NCI-H226 (cell line): ENCODE results near the gene NLGN1.

Source experiments
- DNase-seq: peaks from one replicate; pipeline ENCODE4 v3.0.0-alpha.2; 2015

NLGN1 gene

DNA sequence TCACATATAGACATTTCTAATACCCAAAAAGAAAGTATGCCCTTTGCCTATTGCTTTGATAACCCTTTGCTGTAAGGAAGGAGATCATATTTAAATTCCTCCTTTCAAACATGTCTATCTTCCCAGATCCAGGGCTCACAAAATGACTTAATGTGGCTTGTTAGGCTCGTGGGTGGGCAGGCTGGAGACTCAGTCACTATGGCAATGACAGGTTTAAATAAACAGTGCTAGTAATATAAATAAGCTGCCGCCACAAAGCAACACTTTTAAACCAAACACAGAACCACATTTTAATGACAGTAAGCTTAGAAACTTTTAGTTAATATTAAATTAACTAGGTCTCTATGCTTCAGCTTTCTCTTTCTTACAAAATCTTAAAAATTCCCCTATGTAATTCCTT is 845.6 kb downstream of the NLGN1 start:
- no peak for DNase-seq

DNA sequence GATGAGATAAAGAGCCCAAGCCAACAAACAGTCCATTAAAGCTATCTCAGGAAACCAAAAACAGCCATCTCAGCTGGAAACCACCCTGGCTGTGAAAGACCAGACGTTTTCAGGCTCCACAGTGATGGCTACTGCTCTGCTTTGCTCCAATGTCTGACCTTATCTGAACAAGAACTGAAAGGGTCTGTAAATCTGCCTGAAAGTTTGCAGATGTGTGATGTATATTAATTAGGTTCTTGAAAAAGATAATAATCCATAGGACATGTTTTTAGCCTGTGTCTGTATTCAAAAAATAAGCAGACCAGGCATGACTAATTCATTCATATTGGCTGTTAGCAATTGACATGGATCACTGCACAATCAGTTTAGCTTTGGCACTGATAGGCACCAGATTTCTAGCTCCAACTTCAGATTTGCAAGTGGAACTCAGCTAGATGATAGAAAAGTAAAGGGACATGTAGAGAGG is 850.2 kb downstream of the NLGN1 start:
- no peak for DNase-seq

DNA sequence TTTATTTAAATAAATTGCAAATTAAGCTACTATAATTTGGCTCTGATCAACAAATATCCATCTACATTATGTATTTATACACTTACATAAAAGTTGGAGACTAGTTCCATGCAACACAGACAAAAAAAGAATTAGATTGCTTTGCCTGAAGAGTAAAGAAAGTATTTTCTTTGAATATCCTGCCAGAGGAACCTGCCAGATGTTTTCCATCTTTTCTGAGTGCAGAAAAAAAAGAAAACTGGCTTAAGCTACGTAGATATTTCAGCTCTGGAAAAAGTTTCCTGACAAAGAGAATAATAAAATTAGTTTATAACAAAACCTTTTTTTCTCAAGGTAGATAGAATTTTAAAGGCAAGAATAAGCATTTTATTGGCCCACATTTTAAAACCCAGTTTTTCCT is 854.1 kb downstream of the NLGN1 start:
- DNase-seq: no peak

DNA sequence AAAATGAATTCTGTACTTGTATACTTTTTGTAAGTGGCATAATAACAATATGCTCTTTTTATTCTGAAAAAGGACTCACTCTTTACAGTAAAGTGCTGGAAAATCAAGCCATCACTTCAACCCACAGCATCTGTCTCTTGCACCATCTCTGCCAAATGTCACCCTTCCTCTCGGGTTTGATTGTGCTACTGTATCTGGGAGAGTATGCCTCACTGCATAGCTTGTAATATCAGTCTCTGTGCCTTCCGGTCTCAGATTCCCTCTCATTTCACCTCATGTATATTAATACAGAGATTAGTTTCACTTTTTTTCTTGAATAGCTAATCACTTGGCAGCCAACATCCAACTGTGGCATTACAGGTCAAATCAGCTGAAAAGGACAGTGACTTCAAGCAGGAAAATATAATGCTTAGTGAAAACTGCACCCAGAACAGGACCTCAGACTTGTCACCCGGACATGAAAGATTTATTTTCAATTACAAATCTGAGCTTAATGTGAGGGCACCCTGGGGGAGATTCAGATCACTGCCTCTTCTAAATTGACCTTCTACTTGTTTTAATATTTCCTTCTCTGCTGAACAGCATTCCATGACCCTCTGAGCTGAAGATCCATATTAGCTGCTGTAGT is 855.8 kb downstream of the NLGN1 start:
- DNase-seq: no peak

DNA sequence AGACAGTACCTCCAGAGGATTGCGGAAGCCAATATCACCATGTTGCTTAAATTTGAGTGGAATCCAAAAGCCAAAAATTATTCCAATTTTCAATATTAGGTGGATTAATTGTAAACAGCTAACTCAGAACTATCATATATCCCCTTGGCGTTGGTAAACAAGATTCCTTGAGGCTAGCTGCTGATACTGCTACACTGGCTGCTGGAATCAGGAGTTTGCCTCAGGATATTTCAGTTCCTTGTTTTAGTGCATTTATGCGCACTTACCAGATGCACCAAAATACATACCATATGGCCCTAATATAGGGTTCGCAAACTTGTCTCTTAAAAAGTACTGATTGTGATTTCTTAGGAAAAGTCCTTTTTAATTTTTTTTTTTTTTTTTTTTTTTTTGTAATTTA is 856.4 kb downstream of the NLGN1 start:
- DNase-seq: no peak

DNA sequence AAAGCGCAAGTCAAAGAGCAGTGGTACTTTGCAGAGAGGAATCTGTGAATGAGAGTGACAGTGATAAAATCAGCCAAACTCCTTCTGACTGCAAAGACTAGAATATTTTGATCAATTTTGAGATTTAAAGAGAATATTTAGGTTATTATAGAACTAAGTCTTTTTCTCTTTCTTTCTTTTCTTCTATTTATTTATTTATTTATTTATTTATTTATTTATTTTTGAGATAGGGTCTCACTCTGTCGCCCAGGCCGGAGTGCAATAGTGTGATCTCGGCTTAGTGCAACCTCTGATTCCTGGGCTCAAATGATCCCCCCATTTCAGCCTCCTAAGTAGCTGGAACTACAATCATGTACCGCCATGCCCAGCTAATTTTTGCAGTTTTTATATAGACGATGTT is 857.9 kb downstream of the NLGN1 start:
- DNase-seq: no peak

DNA sequence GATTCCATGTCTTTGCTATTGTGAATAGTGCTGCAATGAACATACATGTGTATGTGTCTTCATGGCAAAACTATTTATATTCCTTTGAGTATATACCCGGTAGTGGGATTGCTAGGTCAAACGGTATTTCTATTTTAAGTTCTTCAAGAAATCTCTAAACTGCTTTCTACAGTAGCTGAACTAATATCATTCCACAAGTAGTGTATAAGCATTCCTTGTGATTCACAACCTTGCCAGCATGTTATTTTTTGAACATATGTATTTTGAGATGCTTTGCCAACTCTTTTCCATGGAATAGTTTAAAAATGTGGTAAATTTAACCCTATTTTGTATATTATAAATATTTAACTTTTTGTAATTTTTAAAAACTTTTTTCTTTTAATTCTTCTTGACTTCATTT is 868.9 kb downstream of the NLGN1 start:
- DNase-seq: no peak

DNA sequence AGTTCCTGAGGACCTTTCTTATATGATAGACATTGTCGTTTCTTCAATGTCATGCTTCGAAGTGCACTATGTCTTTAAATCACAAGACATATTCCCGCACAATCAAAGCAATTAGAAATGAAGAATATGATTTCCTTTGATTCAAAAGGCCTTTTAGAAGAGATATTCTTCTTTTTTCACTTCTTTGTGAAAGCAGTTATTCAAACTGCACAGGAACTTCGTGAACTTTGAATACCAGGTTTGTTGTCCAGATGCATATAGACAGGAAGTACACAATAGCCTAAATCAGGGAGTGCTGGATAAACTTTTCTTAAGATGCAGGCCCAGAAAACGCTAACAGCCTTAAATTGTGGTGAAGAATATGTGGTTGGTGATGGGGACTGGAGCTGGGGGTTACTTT is 870.5 kb downstream of the NLGN1 start:
- no peak for DNase-seq

DNA sequence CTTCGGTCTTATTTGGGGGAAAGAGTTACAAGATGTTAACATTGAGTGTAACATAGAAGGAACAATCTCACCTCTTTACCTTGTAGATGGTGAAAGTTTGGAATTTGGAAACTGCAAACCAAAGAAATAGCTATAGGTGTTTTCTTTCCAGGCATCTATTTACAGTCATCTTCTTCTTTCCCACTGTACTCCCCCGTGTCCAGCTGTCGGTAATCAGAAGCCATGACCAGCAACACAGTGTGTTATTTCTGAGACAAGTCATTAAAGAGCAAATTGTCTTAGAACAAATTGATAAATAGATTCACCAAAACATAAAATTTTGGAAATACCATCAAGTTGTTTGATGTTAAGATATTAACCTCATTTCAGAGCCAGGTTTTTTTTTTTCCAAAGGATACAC is 871.0 kb downstream of the NLGN1 start:
- DNase-seq: no peak

DNA sequence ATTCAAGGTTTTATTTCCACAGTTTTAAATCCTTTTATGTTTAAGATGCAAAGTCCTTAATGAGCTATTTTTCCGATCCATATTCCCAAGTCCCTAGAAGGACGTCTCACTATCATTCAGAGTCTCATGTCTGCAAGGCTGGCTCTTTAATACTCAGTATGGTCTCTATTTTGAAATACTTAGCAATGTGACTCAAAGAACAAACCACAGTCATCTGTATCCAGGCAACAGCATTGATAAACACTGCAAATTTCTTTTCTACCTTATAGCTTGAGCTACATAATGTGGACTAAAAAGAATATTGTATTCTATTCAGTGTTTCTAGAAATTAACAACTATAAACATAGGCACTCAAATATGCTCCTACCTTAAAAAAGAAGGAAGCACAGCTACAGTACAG is 873.3 kb downstream of the NLGN1 start:
- DNase-seq: peak; percentile 66

DNA sequence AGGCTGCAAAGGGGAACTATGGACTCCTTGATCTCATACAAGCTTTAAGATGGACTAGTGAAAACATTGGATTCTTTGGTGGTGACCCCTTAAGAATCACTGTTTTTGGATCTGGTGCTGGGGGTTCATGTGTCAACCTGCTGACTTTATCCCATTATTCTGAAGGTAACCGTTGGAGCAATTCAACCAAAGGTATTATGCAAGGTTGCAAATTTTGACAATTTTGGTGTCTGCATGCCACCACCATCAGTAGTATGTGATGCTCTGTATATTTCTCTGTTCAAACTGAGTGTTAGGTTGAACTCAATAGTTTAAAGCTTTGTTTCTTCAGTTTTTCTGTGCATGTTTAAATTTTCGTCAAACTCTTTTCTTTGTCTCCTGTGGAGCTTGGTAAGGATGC is 877.8 kb downstream of the NLGN1 start:
- no peak for DNase-seq

DNA sequence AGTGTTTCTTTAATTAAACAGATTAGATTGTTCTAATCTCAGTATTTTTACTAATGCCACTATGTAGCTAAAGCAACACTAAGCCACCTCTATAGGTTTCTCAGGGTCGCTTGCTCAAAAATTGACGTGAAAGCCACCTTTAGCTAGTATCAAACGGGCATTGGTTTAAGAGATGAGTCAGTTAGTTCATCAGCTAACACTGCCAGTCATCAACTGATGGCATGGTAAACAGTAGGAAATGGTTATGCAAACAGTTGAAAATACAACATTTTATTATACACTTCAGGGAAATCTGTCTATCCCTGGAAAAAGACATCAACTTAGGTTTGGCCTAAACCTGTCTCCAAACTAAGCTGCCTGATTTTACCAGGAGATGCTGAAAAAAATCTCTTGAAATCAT is 879.3 kb downstream of the NLGN1 start:
- DNase-seq: no peak

DNA sequence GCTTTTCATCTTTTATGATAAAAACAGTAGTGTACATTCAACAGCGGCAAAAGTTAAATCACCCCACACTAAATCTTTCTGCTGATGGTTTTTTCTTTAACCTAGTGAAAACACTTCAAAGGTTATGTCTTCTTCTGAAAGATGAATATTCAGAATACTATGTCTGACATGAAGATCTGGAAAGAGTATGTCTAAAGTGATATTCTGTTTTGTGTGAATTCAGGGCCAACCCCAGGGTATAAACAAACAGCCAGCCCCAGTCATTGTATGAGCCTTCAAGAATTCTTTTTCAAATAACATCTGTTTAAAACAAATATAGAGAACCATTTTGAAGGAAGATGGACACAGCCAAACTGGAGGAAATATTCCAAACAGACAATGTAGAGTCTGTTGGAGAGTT is 880.5 kb downstream of the NLGN1 start:
- DNase-seq: no peak

DNA sequence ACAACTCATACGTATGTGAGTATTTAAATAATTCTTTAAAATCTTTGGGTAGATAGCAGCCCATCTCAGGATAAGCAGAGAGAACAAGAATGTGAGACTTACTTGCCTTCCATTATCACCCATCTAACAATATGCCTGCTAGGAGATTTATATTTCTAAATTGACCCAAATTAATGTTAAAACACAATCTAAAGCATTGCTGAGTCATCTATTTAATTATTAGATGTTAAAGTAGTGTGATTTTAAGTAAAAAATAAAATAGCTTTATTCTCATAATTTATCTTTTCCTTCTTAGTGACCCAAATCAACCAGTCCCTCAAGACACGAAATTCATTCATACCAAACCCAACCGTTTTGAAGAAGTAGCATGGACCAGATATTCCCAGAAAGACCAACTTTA is 882.6 kb downstream of the NLGN1 start:
- no peak for DNase-seq

DNA sequence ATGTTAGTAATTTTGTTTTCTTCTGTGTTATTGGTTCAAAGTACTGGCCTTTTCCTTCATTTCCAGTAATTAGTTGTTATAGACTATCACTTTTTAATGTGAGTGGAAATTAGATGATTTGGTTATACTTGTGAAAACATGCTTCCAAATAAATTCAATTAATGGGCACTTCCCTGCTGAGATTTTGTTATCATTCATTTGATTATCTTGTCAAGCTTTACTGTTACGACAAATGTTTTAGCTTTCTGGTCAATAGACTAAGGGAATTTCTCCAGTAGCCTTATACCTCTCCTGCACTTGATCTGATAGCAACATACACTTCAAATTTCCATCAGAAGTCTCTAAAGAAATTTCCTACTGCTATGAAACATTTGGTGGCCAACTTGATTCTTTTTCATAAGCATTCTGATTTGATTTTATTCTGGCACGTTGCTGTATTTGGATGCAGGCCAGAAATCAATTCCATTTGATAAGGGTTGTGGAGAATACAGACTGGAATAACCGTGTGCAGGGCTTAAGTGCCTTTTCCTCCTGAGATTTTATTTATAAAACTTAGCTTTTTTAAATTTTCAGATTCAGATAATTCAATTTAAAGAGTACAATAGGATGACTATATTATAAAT is 887.8 kb downstream of the NLGN1 start:
- peak; percentile 5 for DNase-seq

DNA sequence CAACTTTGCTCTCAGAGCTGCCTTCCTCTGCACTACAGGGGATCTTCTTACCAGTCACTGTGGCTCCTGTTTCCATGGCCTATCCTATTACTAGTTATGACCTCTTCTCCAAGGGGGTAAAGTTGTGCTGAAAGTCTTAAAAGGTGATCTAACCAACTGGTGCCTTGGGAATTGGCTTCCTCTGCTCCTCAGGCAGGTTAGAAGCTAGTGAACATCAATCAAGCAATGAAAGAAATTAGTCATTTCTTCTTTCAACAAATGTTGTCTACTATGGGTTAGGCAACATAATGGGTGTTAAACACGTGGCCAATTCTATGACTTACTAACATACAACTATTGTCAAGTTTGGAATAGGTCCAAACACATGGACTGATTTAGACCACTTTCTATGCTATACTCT is 890.2 kb downstream of the NLGN1 start:
- no peak for DNase-seq

DNA sequence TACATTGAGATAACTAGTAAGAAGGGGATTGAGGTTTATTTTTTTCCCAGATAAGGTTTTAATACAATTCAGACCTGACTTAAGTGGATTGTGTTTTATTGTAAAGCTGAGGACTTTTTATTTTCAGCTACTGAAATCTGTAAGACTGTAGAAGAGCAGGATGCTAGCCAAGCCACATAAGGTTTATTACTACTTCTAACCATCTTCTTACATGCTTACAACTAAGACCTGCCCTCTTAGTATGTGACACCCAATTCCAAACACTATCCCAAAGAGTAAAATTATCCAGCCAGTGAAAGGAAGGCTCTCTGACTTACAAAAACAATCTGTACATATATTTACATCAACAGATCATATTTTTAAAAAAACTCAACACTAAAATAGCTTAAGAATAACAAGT is 897.1 kb downstream of the NLGN1 start:
- no peak for DNase-seq

DNA sequence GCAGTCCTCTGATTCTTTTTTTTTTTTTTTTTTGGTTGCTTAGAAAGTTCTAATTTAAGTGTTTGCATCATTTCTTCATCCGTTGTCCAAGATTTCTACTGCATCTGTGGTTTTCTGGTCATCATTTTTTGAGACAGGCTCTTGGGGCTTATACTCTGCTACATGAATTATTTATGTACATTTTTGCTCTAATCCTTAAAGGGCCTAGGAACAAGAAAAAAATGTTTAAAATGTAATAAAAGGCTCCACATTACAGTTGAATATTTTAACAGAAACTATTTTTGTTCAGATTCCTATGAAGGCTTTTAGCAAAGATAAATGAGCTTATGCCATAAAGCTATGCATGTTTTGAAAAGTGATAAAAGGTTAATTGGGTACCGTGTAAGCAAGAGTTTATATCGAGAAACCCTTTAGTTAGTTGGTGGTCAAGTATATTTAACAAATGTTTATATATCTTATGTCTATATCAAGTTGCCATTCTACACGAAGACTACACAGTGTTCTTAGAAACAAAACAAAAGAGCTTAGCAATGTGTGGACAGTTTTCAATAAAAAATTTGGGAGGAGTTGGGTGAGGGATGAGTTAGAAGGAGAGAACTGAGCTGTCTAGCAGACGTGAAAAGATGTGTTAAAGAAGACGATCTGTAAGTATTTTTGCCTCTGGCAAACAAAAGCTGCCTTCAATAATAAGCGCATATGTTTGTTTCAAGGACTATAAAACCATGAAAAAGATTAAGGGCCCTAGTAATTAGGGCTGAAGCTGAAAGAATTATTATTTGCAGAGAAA is 898.0 kb downstream of the NLGN1 start:
- no peak for DNase-seq

DNA sequence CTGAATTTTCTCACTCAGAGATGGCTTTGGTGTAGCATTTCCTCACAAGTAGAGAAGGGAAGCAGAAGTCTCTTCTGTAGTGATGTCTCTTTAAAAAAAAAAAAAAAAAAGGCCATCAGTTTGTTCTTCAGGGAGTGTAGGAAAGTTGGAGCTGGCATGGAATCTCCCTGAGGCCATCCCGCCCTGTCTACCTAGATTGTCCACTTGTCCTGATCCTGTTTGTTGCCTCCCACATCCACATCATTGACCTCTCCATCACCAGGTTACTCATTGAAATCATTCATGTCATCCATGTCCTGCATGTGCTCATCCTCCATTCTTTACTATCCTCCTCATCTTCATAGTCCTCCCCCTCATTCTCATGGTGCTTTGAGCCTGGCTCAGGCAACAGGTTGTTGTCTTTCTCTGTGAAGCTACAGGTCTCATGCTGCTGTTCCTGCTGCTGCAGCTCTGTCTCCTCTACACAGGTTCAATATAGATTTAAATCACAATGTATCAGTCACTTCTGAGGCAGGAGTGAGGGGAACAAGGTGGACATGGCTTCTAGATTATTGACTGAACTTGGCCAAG is 905.3 kb downstream of the NLGN1 start:
- DNase-seq: no peak

DNA sequence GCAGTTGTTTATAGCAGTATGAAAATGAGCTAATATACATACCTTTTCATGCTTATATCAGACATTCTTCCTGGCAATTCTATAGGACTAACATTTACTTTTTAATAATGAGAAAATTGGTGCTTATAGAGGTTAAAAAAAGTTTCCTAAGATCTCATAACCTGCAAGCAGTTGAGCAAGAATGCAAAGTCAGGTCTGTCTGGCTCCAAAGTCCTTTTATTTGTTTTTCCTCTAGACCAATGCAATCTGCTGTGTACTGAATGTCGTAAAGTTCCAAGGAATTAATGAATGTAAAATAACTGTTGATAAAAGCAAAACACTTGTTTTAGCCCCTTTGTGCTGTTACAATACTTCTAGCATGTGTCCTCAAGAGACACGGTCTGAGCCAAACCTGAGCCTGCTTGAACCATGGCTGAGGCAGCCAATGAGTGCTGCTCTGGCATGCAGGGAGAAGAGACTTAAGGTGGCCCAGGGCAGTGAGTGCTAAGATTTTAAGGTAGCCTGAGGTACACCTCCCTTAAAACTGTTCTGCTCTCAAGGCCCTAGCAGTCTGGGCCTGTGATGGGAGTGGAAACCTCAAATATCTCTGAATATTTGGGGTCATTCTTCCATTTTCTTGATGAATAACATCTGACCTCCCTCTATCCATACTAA is 906.5 kb downstream of the NLGN1 start:
- DNase-seq: no peak

DNA sequence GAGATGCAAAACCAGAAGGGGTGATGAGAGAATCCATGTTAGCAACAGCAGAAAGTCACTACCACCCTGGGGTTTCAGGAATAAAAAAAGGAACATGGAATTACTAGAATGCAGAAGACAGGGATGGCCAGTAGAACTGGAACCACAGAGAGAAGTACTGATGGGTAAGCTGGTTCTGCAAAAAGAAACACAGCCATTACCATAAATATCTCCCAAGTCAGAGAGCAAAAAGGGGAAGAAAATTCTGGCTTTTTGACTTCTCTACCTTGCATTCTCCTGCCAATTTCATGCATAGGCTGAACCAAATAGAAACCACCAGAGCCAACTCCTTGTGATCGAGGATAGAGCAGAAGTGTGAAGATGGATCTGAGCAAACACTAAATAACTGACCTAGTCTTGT is 911.2 kb downstream of the NLGN1 start:
- DNase-seq: no peak

DNA sequence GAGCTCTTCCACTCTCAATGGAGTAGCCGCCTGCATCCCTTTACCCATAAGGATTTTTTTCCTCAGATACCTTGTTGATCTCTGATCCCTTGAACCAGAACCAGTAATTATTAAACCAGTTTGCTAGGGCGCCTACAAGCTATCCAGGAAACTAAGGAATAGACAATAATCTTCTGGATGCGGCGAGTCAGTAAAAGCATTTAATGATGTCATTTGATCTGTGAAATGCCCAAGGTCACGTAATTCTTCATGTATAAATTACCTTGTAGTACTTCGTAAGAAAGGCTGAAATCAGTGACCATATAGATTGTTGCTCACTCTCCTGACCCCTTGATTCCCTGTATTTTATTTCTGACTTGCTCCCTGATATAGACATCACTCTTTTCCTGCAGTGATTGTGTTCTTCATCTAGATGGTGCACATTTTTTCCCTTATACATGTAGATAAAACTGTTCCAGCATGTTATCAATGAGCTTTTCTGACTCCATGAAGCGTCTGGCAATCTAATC is 913.0 kb downstream of the NLGN1 start:
- DNase-seq: no peak

DNA sequence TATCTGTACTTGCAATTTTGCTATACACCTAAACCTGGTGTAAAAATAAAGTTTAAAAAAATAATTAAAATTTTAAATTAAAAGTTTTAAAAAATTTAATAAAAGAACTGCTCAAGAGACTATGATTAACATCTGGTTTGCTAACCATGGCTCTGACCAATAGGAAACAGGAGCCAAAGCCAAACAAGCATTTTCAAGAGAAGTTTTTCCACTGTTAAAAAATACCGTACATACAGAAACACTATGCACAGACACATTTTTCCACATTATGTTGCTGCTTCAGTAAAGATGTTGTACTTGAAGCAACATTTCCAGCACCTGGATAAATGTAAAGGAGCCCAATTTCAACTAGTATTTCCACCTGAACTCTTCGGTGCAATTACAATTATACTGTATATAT is 917.7 kb downstream of the NLGN1 start:
- DNase-seq: no peak
